ENCODE data around the gene SLC8A3. TPM values are rescaled to one million over a fixed set of nuclear protein-coding genes. Genes with fewer than 3 reads are reported as not detected.

SLC8A3 gene
- total RNA-seq, 1 donor from 2014 or later = 0.19 TPM

DNA sequence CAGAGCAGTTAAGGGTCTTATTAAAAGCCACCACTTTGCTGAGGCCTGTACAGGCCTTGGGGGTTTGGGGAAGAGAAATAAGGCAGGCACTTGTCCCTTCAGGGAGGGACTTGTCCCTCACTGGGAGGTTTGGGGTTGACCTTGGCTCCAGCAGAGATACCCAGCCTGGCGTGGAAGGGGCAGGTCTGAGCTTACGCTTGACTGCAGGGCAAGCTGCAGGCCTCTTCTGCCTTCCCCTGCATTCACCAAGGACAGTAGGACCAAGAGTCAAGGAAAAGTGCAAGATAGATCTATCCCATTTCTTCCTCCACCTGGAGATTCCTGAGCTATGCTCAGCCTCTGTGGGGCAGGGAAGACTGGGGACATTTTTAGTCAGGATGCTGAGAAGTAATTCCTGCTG, 155.2 kb downstream of the SLC8A3 start:
- peak; percentile 59 for DNase-seq (ENCODE audit: low spot score)
- intact Hi-C loops (cut with DNase I) = no loop called here

DNA sequence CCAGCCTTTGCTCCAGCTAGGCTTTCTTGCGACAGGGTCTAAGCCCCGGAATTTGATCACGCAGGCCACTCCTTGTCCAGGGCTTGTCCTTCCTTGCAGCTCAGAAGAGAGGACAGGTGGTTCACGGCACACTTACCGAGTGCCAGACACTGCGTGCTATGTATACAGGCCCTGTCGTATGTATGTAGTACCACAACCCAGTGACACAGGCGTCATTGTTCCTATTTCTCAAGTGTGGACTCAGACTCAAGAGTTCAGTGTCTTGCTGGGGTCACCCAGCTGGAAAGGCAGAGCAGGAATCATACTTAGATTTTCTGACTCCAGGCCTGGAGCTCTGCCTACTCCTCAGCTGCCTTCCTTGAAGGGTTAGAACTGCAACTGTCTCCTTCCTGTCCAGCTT, 155.6 kb downstream of the SLC8A3 start:
- intact Hi-C loops (cut with DNase I) = no loop called here
- peak; percentile 62 for DNase-seq (ENCODE audit: low spot score)

DNA sequence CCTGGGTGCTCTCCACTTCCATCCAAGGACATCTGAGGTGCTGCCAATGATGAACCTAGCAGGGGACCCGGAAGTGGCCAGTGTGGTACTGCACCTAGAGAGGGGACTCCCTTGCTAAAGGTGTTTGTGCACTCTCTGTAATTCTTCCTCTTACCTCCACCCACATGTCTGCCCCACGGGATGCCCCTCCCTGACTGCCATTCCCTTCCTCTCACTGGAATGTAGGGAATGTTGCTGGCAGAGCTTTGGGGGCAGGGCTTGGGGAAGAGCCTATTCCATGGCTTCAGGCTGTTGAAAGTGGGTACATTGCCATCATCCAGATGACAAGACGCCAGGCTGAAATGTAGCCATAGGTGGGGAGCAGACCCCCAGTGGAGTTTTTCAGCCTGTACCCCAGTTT, 156.3 kb downstream of the SLC8A3 start:
- no peak for DNase-seq (ENCODE audit: low spot score)
- intact Hi-C loops (cut with DNase I) = no loop called here

DNA sequence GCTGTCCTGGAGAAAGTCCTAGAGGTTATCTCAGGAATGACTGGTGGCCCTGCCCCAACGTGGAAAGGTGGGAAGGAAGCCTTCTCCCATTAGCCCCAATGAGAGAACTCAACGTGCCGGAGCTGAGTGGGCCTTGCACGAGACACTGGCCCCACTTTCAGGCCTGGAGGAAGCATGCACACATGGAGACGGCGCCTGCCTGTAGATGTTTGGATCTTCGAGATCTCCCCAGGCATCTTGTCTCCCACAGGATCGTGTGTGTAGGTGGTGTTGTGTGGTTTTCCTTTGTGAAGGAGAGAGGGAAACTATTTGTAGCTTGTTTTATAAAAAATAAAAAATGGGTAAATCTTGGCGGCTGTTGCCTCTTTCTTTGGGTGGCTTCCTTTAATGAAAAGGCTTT, 156.7 kb downstream of the SLC8A3 start:
- peak; percentile 31 for DNase-seq (ENCODE audit: low spot score)
- intact Hi-C loops (cut with DNase I) = no loop called here

DNA sequence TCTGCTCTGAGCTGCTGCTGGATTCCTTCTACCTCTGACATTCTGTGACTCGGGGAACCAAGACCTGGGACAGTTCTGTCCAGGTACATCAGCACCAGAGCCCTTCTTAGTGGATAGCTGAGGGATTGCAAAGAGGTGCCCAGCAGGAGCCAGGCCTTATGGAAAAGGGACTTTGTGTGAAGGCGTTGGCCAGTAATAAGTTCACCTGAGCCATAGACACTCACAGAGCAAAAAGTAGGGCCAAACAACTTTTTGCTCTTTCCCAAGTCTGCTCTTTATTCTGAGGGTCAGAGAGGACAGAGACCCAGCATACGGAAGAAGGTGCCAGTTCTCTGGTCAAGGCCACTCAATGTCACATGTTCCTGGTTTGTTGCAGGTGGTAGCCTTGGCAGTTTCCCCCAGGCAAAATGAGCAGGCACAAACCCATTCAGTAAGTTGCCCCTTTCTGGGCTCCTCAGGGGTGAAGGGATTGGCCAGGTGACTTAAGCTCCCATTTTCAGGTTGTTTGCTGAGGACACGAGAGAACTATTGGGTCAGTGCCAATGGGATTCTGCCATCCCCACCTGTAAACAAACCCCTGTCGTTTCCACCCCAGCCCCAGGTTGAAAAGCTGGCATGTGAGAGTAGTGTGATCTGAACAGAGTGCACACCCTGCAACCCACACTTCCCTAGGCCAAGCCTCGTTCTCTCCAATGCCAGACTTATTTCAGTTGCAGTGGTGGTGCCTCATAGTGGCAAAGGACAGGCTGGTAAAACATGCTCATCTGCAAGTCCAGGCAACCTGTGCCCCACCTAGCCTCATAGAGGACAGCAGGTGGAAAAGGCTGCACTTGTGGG, 159.2 kb downstream of the SLC8A3 start:
- DNase-seq (ENCODE audit: low spot score) = peak; percentile 43
- intact Hi-C loops (cut with DNase I) = loop anchor here (10.0 kb wide), 1 partner anchor 445 kb away; no protein-coding TSS in a partner anchor

DNA sequence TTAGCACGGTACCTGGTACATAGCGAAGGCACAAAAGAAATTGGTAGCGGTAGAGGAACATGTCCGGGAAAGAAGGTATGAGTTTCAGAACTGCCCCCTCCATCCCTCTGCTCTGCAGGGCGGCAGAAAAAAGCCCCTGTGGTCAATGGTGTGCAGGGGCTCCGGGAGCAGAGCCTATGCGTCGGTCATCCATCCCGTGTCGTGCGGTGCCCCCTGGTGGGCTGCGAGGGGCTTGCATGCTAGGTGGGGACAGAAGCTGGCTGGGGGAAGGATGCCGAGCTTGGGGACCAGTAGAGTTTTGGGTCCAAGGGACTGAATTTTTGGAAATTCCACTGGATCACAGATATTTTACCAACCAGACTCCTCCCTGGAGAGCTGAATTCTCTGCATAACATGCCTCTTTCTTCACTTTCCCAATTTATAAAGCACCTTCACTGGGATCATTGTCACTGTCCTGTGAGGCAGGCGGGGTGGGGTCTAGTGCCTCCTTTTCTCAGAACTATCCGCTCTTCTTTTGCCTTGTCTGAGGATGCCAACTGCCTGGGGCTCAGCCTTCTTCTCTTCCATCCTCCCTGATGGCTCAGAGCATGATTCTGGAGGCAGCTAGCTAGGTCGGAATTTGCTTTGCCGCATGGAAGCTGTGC, 160.8 kb downstream of the SLC8A3 start:
- DNase-seq (ENCODE audit: low spot score) = peak; percentile 83
- intact Hi-C loops (cut with DNase I) = loop anchor here (2.0 to 10.0 kb wide), 2 partner anchors 209 to 443 kb away; no protein-coding TSS in a partner anchor

DNA sequence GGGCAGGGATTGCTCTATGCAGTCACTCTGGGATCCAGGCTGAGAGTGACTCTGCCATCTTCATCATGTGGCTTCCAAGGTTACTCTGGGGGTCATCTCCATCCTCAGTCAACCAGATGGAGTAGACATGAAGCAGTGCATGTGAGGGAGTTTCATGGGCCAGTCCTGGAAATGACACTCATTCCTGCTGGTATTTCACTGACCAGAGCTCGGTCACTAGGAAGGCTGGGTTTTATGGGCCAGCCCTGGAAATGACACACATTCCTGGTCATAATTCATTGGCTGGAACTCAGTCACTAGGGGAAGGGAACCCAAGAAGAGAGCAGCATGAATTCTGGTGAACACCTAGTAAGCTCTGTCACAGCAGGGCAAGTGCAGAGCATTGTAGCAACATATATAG, 164.9 kb downstream of the SLC8A3 start:
- peak; percentile 38 for DNase-seq (ENCODE audit: low spot score)
- intact Hi-C loops (cut with DNase I) = loop anchor here (10.0 kb wide), 1 partner anchor 439 kb away; no protein-coding TSS in a partner anchor

DNA sequence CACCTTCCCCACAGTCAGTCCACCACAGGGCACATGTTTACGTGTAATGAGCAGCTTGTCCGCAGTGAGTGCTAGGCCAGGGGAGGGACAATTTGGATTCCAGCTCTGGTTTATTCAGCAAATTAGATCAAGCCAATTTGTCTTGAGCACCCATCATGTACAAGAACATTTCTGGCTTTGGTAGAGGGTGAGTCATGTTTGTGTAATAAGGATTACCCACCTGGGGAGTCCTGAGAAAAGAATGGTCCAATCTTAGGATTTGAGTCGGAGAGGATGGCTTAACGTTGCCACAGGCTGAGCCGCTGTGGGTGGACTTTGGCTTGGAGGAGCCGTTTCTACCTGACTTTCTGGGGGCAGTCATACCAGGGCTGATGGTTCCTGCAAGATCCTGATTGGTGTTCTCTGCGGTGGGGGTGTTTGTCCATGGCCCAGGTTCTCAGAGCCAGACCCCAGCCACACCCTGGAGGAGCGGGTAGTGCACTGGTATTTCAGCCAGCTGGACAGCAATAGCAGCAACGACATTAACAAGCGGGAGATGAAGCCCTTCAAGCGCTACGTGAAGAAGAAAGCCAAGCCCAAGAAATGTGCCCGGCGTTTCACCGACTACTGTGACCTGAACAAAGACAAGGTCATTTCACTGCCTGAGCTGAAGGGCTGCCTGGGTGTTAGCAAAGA, 165.8 kb downstream of the SLC8A3 start:
- intact Hi-C loops (cut with DNase I) = loop anchor here (10.0 kb wide), 1 partner anchor 438 kb away; no protein-coding TSS in a partner anchor
- DNase-seq (ENCODE audit: low spot score) = peak; percentile 57

DNA sequence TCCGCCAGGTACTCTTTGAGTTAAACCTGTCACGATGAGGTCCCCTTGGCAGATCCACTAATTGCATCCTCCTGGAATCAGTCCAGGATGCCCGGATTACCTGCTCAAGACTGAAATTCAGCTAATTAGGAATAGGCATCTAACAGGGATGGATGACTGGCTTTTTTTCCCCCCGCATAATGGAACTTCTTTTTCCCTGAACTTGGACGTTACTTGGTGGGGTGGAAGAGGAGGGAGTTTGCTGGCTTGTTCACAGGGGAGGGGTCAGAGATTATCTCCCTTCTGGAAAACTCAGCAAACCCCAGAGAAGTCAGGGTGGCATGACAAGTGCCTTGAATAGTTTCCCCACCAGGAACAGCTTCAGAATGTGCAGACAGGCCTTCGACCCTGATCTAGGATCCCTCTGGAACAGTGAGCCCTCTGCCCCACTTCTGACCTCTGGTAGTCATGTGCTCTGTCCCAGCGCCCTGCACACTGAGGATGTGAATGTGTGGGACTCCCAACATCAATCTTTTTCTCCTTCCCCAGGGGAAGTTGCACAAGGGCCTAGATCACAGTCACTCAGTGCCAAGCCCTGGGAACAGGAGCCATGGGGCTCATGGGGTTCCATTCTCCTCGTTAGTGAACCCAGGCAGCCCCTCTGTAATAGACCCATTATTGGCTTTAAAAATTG, 167.1 kb downstream of the SLC8A3 start:
- intact Hi-C loops (cut with DNase I) = loop anchor here (10.0 kb wide), 1 partner anchor 437 kb away; no protein-coding TSS in a partner anchor
- peak; percentile 57 for DNase-seq (ENCODE audit: low spot score)

DNA sequence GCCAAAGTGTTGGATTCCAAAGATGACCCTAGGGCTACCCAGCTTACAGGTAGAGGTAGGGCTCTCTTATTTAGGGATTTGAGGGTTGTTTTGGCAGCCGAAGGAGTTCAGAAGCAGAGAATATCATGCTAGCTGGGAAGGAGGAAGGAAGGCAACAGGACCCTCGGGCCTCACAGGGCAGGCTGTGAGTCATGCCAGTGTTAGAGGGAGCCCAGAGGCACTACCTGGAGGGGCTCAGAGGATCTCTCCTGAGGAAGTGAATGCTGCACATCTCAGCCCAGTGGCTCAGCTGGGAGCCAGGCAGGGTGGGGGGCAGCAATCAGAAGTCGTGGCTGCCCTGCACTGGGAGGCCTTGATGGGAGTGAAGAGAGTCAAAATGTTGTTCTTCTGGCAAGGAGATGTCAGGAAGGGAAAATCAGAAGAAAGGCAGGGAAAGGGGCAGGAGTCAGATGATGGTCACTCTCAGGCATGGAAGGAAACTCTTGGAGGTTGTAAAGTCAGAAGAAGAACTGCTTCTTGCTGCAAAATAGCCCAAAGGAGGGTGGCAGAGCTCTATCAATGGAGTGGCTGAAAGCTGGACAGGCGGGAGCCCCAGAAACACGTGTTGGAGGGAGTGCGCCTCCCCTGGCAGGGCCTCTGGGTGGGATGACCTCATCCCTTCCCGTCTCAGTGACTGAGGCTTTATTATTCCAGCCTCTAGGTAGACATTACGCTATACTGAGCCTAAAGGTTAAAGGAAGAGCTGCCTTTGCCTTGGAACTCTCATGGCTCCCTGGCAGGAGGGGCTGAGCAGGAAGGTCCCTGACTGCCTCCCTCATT, 168.2 kb downstream of the SLC8A3 start:
- peak; percentile 44 for DNase-seq (ENCODE audit: low spot score)

DNA sequence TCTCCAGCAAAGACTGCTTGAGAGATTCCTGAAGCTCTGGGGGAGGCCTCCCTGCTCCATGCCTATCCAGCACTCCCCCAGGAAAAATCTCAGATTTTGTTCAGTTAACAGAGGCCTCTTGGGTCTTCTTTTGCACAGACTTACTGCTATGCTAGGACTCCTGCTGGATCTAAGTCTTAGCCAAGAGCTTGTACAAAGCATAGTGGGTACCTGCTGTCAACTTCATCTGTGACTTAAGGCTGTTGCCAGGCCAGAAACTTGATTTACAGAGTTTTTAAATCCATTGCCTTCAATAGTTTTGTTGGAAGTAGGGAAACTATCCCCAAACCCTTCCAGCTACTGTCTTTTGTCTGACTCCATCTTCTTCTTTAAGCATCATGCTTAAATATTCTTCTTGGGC, 169.1 kb downstream of the SLC8A3 start:
- no peak for DNase-seq (ENCODE audit: low spot score)
- intact Hi-C loops (cut with DNase I) = loop anchor here (10.0 kb wide), 1 partner anchor 435 kb away; no protein-coding TSS in a partner anchor

More for the DNA sequence above, 168.2 kb downstream of the SLC8A3 start:
- intact Hi-C loops (cut with DNase I) = loop anchor here (10.0 kb wide), 1 partner anchor 436 kb away; no protein-coding TSS in a partner anchor

DNA sequence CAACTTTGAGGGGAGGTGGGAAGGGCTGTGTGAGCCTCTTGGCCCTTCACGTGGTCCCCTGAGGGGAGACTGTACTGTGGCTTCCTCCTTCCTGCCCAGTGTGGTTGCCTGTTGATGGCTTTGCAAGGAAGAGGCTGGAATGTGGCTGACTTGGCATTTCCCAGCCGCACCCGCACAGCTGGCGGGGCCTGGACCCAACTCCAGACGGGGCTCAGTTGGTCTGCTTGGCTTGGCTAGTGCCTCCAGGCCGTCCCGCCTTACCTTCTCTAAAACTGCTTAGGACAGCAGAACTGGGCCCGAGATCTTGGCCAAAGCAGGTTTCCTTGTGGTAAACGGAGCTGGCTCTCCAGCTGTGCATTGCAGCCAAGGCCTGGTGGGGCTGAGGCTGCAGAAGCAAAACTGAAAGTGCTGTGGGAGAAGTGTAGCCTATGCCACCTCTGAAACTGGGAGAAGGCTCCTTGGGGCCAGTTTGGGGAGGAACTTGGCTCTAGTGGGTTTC, 170.0 kb downstream of the SLC8A3 start:
- intact Hi-C loops (cut with DNase I) = no loop called here
- peak; percentile 71 for DNase-seq (ENCODE audit: low spot score)

DNA sequence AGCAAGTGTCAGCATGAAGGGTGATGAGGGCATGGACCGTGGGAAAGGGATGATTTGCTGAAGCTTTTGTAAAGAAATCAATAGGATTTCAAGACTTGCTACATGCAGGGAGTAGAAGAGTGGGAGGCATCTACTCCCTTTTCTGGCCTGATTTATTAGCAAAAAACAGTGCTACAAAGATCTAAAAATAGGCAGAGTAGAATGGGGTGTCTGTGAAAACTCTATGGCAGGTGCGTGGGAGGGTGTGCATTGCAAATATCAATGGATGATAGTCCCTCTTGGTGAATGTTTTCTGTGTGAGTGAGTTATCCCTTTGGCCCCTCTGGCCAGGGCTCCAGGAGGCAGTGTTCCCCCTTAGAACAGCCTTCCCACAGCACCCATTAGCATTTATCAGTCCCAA, 170.5 kb downstream of the SLC8A3 start:
- no peak for DNase-seq (ENCODE audit: low spot score)
- intact Hi-C loops (cut with DNase I) = no loop called here

DNA sequence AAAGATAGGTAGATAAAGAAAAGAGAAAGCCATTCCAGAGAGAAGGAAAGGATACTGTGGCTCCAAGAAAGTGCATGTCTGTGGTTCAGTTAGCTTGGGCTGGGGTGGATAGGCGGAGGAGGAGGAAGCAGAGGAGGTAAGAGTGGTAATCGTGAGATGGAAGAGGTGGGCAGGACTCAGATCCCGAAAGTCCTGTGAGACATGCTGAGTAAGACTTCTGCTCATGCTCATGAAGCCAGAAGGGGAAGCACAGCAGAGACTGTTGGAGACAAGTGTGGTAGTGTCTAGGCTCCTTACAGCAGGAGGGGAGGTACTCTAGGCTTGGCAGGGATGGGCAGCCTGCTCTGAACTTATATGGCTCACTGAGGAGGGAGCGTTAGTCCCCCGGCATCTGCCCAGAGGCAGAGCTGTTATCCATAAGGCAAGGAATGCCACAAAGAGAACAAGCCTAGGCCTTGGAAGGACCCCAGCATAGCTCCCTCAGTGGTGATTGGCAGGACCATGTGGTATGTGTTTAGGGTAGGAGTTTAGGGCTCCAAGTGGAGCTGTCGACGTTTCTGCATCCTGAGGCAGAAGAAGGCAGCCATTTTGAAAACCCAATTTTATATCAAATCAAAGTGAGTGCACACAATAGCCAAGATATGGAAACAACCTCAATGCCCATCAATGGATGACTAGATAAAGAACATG, 174.2 kb downstream of the SLC8A3 start:
- intact Hi-C loops (cut with DNase I) = no loop called here
- no peak for DNase-seq (ENCODE audit: low spot score)

DNA sequence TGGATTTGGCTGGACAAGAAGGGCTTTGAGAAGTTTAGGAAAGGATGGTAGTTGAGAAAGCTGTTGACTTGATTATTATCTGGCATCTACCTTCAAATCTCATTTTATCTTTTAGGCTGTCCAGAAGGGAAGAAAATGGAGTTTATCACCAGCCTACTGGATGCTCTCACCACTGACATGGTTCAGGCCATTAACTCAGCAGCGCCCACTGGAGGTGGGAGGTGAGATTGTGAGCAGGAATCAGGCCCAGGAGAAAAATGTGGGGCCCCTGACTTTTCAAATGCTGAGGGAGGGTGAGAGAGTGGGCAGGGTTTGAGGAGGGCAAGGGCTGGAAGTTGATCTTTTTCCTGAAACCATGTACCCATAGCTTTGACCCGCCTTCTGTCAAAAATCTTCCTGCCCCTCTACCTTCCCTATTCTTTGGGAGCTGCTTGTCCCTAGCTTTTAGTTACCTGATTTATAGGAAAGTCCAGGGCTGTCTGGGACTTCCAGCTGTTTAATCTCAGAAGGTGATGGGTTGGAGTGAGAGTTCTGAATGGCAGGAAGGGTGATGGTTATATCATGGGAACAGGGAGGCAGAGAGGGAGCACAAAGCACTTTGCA, 175.4 kb downstream of the SLC8A3 start:
- DNase-seq (ENCODE audit: low spot score) = peak; percentile 59
- intact Hi-C loops (cut with DNase I) = no loop called here

DNA sequence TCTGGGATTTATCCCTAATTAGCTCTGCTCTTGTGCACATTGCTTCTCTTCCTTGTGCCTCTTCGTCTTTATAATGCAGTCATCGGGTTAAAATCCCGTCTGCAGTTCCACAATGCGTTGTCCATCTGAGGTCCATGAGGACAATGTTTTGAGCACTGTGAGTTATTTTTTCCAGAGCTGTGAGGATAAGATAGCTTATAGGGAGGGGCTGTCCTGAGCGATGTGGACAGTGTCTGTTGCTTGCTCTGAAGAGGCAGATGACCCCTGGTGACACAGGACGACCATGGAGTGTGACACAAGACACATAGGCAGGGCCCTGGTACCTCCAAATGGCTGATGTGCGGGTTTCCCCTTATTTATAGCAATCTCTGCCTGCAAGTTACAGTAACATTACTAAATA, 177.0 kb downstream of the SLC8A3 start:
- no peak for DNase-seq (ENCODE audit: low spot score)
- intact Hi-C loops (cut with DNase I) = no loop called here

DNA sequence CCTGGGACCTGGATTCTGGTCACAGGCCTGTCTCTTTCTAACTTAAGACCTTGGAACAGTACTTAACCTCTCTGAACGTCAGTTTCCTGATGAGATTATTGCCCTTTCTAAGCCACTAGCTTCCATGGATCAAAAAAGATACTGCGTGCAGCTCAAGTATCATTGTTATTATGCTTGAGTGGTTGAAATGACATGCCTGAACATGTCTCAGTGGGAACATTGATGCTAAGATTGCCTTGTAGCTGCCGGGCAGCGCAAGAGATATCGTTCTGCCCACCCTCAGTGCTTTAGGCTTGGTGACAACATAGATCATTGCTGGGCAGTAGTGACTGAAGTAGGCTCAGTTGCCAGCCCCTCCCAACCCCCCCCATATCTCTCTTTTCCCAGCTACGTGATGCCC, 177.7 kb downstream of the SLC8A3 start:
- intact Hi-C loops (cut with DNase I) = no loop called here

DNA sequence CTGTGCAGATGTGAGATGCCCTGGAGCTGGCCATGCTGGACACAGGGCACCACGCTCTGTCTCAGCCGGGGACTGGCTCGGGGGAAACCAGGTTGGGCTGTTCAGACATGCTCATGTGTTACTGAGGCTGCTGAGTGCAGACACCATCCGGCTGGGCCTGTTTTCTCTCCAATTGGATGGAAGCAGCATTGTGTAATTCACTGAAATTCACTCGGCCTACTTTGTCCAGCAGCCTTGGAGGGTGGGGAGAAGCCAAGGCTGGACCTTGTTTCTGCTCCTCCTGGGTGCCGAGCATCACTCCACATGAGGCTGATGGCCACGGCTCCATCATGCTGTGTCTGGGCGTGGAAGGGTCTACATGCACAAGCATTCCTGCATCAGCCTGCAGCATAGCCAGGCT, 178.8 kb downstream of the SLC8A3 start:
- intact Hi-C loops (cut with DNase I) = no loop called here
- peak; percentile 58 for DNase-seq (ENCODE audit: low spot score)

More for the DNA sequence above, 177.7 kb downstream of the SLC8A3 start:
- DNase-seq (ENCODE audit: low spot score) = no peak
